ENCODE results near the gene GGT6.

GGT6 gene

GRCh38 chr17:4583782-4584100 is 23.4 kb upstream of the GGT6 start:
- no peaks in the 10 kb centered on the region for H3K9me3 ChIP-seq (ENCODE audit: control insufficient read depth, insufficient read depth, low read depth, low read length)
- CTCF ChIA-PET = interaction anchor here (0.6 to 1.8 kb wide), 16 partner anchors 14 to 538 kb away, joined by 3 to 24 read pairs (median 4); no protein-coding TSS in a partner anchor
- H3K27ac ChIP-seq (ENCODE audit: extremely low read depth, low read depth, low read length) = peak overlapping the region; percentile 20; the same call in 1 of the 2 replicates
- no peak for TF ChIP-seq ZNF501 (tag by site-specific recombination; IDR thresholded peaks at IDR 0.05)
- no peak for TF ChIP-seq REPIN1 (tag by site-specific recombination; IDR thresholded peaks at IDR 0.05; ENCODE audit: low read depth)
- no peak for TF ChIP-seq PRDM10 (tag by site-specific recombination; IDR thresholded peaks at IDR 0.05)
- no peak for TF ChIP-seq ZNF10 (tag by site-specific recombination; IDR thresholded peaks at IDR 0.05)
- peak; percentile 70; the same call in 1 of the 2 replicates for TF ChIP-seq CTCF (tag by site-specific recombination; IDR thresholded peaks at IDR 0.05)
- TF ChIP-seq ZNF513 (tag by site-specific recombination; IDR thresholded peaks at IDR 0.05) = no peak
- TF ChIP-seq FEZF1 (tag by site-specific recombination; IDR thresholded peaks at IDR 0.05) = no peak
- TF ChIP-seq HOXD13 (CRISPR knock-in tag; IDR thresholded peaks at IDR 0.05; ENCODE audit: borderline replicate concordance) = no peak
- H3K4me3 ChIP-seq (ENCODE audit: low read depth, low read length) = peak overlapping the region; percentile 39
- POLR2A ChIA-PET = interaction anchor here (0.6 to 1.4 kb wide), 3 partner anchors 16 to 27 kb away, joined by 3 to 12 read pairs (median 3); no protein-coding TSS in a partner anchor
- H3K36me3 ChIP-seq (ENCODE audit: control insufficient read depth in 2 of 2, insufficient read depth in 1 of 2, low read length in 2 of 2) = no peaks in the 10 kb centered on the region
- H3K4me1 ChIP-seq (ENCODE audit: control insufficient read depth, insufficient read depth, low read length) = peaks cover 2% of the 10 kb centered on the region; the same call in 1 of the 2 replicates

GRCh38 chr17:4583206-4583605 is 22.8 kb upstream of the GGT6 start:
- peaks cover 2% of the 10 kb centered on the region; the same call in 1 of the 2 replicates for H3K4me1 ChIP-seq (ENCODE audit: control insufficient read depth, insufficient read depth, low read length)
- no peaks in the 10 kb centered on the region for H3K9me3 ChIP-seq (ENCODE audit: control insufficient read depth, insufficient read depth, low read depth, low read length)
- no peak overlapping the region for H3K4me3 ChIP-seq (ENCODE audit: low read depth, low read length)
- CTCF ChIA-PET = interaction anchor here (0.6 to 1.8 kb wide), 10 partner anchors 14 to 537 kb away, joined by 3 to 24 read pairs (median 4); no protein-coding TSS in a partner anchor
- POLR2A ChIA-PET = interaction anchor here (0.6 kb wide), 1 partner anchor 19 kb away, joined by 3 read pairs; no protein-coding TSS in a partner anchor
- TF ChIP-seq ZNF350 (tag by site-specific recombination; IDR thresholded peaks at IDR 0.05) = no peak
- no peak for TF ChIP-seq KLF9 (tag by site-specific recombination; IDR thresholded peaks at IDR 0.05; ENCODE audit: low read depth)
- no peak for TF ChIP-seq RBAK (tag by site-specific recombination; IDR thresholded peaks at IDR 0.05)
- TF ChIP-seq PRDM2 (tag by site-specific recombination; IDR thresholded peaks at IDR 0.05; ENCODE audit: borderline replicate concordance) = no peak
- TF ChIP-seq ZNF433 (tag by site-specific recombination; IDR thresholded peaks at IDR 0.05; ENCODE audit: low read depth) = no peak
- H3K27ac ChIP-seq (ENCODE audit: extremely low read depth, low read depth, low read length) = no peak overlapping the region
- no peaks in the 10 kb centered on the region for H3K36me3 ChIP-seq (ENCODE audit: control insufficient read depth in 2 of 2, insufficient read depth in 1 of 2, low read length in 2 of 2)

Measured in HEK293 (cell line).